Activated CD4-positive, alpha-beta T cell treated with anti-CD3 and anti-CD28 coated beads for 4 hours (primary cell): ENCODE data around the gene MYL10.
"Not testable (repeated sequence)": the region's sequence is repeated elsewhere in the genome, so short reads cannot be mapped to it uniquely, and the experiment has no call there.

Experiments
- DNase-seq, 2 donors: peaks; one replicate each; pipeline ENCODE4 v3.0.0-alpha.2; 2020

Gene MYL10

DNA sequence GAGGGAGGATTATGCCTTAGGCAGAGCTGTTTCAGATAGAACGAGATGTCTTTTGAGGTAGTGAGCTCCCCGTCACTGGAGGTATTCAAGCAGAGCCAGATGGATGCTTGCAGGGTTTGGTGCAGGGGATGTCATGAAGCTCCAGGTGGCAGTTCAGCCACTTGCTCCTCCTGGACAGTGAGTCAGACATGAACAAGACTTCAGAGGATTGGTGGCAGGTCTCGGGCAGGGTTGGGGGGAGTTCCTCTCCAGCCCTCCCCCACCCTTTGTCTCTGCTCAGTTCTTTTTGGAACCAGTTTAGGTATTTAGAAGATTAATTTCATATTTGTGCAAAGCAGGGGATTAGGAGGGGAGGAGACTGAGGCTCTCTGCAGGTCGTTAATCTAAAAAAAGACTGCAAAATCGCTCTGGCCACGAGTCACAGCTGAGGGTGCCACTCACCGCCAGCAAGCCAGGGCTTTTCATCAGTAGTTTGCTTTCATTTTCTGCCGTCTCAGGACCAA lies 21.5 kb upstream of the MYL10 start:
- no peak for DNase-seq

DNA sequence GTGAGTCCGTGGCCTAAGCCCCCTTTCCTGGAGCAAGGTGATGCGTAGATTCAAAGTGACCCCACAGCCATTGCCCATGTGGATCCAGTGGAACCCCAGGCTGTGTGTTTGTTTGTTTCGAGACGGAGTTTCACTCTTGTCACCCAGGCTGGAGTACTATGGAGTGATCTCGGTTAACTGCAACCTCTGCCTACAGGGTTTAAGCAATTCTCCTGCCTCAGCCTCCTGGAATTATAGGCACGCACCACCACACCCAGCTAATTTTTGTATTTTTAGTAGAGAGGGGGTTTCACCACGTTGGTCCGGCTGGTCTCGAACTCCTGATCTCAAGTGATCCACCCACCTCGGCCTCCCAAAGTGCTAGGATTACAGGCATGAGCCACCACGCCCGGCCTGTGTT lies 18.8 kb upstream of the MYL10 start:
- not testable (repeated sequence) for DNase-seq

- DNase-seq, result no peak
Measured at GRCh38 chr7:101645951-101646350, 16.9 kb upstream of the MYL10 start.

DNA sequence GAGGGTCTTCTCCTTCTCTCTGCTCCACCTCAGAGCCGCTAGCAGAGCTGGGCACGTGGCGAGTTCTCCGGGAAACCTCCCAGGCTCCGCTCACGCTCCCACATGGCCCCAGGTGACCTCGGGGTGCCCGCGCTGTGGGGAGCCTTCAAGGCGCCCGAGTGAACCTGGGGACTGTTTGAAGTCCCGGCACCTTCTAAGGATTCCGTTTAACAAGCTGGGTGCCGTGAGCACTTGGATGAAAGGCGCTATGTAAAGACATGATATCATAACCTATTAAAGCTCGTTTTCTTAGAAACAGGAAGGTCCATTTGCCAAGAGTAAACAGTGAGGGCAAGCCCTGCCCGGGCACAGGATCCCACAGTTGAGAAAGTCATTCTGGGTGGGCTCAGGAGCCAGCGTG lies 15.8 kb upstream of the MYL10 start:
- no peak for DNase-seq

DNA sequence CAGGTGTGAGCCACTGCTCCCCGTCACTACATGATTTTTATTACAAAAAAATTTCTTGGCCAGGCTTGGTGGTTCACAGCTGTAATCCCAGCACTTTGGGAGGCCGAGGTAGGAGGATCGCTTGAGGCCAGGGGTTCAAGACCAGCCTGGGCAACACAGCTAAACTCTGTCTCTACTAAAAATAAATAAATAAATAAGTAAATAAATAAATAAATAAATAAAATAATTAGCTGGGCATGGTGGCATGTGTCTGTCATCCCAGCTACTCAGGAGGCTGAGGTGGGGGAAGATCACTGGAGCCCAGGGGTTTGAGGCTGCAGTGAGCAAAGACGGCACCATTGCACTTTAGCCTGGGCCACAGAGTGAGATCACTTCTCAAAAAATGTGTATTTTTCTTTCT lies 10.0 kb upstream of the MYL10 start:
- DNase-seq, result not testable (repeated sequence)

DNA sequence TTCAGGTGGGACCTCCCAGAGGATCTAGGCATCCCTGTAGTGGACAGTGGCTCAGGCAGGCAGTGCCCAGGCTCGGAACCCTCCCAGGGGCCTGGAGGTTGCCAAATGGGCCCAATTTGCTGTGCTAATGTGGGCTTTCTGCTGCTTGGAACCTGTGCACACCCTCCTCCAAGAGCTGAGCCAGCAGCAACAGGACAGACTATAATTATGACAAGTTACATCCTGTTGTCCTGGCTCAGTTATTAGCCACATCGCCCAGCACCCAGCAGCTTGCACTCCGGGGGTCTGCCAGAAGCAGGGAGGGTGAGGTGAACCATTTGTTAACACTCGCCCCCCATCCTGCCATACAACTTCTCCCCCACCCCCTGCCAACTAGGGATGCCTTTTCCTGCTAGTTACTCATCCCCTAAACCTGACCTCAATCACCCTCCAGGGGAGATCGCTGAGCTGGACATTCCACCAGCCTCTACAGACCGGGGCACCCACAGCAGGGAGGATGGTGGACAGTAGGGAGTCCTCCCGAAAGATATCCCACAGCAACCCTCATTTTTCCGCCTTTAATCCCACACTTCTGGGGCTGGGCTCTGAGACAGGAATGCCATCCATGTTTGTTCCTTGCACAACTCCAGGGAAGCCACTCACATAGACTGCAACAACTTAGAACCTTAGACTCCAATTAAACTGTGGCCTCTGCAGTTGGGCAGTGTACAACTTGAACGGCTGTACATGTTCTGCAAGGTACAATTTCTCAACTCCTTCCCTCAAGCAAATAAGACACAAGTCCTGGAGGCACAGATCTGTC lies 7.9 kb upstream of the MYL10 start:
- DNase-seq, result no peak

- no peak for DNase-seq
Measured at GRCh38 chr7:101635484-101635883, 6.4 kb upstream of the MYL10 start.

DNA sequence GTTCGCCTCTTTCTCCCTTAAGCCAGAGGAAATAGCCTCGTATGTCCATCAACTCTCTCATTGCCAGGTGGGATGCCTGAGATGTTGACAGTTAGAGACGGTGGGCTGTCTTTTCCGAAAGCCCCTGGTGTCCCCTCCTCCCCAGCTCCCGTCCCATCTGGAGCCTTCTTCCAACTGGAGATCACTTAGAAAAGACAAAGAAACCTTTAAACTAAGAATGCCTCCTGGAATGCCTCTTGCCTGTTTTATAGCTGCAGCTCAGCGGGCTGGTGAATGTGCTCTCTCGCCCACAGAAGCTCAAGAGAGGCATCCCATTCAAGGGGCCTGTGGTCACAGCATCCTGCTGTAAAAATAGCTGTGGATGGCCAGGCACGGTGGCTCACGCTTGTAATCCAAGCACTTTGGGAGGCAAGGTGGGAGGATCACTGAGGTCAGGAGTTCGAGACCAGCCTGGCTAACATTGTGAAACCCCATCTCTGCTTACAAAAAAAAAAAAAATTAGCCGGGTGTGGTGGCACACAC lies 5.2 kb upstream of the MYL10 start:
- no peak for DNase-seq

DNA sequence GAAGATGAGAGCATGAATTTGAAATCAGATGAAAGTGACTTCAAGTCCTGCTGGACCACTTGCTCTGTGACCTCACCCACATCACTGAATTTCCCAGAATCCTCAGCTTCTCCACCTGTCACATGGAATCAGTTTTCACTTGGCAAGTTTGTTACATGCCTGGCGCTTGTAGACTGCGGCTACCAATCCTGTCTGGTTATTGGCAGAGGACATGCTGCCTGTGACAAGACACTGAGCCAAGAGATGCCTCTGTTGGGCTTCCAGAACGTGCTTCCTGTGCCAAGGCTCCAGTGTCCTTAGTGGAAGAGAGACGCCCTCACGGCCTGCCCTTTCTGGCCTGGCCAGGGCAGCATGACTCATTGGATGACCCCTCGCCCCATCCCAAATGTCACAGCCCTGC lies 4.4 kb upstream of the MYL10 start:
- DNase-seq, result no peak

DNA sequence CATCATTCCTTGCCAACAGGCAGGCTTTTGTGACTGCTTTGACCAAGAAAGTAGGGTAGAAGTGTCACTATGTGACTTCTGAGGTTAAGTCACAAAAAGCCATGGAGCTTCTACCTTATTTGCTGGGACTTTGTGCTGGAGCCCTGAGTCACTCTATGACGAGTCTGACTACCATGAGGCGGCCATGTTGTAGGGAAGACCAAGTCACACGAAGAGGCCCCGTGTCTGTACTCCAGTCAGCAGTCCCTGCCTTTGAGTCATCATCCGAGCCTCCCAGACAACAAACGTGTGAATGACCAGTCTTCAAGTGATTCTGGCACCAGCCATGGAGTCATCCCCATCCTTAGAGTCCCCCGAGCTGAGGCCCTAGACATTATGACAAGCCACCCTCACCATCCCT lies 3.5 kb upstream of the MYL10 start:
- no peak for DNase-seq

GRCh38 chr7:101631224-101631714 lies 2.2 kb upstream of the MYL10 start:
- DNase-seq, result no peak

GRCh38 chr7:101630591-101630990 lies 1.5 kb upstream of the MYL10 start:
- DNase-seq, result no peak

DNA sequence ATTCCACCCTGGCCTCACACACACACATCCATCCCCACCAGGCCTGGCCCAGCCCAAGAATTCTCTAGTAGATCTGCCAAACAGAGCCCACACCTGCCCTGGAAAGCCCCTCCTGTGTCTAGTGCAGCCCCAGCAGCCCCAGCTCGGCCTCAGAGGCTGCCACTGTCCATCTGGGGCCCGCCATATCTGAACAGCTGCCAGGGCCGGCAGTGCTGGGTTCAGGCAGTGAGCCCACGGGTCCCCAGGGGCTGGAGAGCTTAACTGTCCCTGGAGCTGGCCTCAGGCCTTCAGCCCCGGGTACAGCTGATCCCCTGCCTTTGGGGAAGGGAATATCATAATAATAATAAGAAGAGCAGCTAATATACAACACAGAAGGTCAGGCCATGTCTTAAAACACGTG lies 574 bp downstream of the MYL10 start:
- DNase-seq, result no peak

GRCh38 chr7:101626758-101627157 lies 2.3 kb downstream of the MYL10 start:
- no peak for DNase-seq

DNA sequence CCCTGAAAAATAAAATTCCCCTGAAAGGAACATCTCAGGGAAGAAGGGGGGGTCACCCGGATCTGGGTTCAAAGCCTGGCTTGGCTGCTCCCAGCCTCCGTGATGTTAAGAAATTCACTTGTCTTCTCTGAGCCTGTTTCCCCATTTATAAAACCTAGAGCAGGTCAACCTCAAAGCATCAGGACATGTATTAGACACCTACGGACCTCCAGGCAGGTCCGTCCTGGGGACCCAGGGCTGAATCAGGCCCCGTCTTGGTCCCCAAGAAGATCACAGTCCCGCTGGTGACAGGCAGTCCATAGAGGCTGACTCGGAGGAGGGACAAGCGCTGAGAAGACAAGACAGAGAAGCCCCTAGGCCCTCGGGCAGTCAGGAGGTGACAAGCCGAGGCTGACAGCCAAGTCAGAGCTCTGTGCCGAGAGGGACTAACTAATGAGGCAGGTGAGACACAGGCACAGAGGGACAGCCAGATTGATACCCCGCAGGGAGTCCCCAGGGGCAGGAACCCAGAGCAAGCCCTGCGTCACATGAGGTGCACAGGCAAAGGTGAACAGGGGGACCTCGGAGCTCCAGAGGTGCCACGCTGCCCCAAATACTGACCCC lies 2.9 kb downstream of the MYL10 start:
- no peak for DNase-seq

GRCh38 chr7:101625031-101625791 lies 3.9 kb downstream of the MYL10 start:
- no peak for DNase-seq

- no peak for DNase-seq
Measured at GRCh38 chr7:101624246-101625001, 4.7 kb downstream of the MYL10 start.

- DNase-seq, result no peak
Measured at GRCh38 chr7:101622609-101623173, 6.4 kb downstream of the MYL10 start.

GRCh38 chr7:101620991-101621390 lies 8.1 kb downstream of the MYL10 start:
- DNase-seq, result no peak

DNA sequence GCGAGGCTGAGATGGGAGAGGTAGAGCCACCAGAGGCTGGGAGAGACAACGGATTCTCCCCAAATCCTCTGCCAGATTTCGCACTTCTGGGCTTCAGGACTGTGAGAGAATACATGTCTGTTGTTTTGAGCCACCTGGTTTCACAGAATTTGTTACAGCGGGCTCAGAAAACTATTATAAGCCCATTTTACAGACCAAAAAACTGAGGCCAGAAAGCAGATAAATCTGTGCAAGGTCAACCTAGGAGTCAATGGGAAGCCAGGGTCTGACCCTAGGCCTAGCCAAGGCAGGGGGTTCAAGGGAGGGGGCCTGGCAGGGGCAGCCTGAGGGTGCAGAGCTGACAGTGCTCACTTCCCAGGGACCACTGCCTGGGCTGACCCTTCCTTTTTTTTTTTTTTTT lies 8.7 kb downstream of the MYL10 start:
- DNase-seq, result no peak

- DNase-seq, result no peak
Measured at GRCh38 chr7:101618916-101619315, 10.2 kb downstream of the MYL10 start.

GRCh38 chr7:101618207-101618839 lies 10.8 kb downstream of the MYL10 start:
- no peak for DNase-seq
